ENCODE data around the gene ZC3HAV1.
A peak's percentile ranks its signal among the peaks of the same experiment; 100 is the strongest.

Gene ZC3HAV1

DNA sequence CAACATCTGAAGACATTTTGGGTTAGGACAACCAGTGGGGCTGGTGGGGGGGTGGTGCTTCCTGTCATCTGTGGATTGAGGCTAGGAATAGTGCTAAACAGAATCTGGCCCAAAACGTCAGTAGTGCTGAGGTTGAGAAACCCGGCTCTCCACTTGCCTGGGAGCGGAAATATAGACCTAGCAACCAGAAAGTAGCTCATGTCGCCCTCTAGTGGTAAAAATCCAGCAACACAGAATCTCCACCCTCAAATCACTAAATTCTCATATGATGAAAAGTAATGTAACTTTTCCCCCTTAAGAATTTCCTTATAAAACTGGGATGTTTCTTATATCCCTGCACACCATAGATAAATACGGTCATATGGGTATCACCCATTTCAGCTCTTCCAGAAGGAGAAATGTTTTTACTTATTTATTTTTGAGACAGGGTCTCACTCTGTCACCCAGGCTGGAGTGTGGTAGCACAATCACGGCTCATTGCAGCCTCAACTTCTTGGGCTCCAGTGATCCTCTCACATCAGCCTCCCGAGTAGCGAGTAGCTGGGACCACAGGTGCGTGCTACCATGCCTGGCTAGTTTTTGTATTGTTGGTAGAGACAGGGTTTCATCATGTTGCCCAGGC is 34.4 kb downstream of the ZC3HAV1 start:
- H3K9ac ChIP-seq (ENCODE audit: low read length): no peak overlapping the region; the same call in 1 of the 2 replicates

DNA sequence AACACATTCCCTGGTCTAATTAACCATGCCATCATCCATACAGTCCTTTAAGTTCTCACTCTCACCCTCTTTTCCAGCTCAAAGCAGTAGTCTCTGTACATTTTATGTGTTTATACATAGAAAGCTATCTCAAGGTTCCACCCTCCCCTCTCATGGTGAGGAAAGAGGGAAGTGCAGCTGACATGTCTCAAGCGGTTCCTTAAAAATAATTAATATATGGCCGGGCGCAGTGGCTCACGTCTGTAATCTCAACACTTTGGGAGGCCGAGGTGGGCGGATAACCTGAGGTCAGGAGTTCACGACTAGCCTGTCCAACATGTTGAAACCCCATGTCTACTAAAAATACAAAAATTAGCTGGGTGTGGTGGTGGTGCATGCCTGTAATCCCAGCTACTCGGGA is 36.7 kb downstream of the ZC3HAV1 start:
- Histone ChIP-seq H3K27me3 (ENCODE audit: insufficient read depth, low read length) (no peaks in the 10 kb centered on the region), H2AFZ (ENCODE audit: low read length) (no peak overlapping the region), H3K9ac (ENCODE audit: low read length) (no peak overlapping the region), H3K9me3 (ENCODE audit: low read length) (no peaks in the 10 kb centered on the region), H3K27ac (ENCODE audit: low read depth, low read length, poor library complexity, severe bottlenecking) (no peak overlapping the region), H3F3A (ENCODE audit: insufficient read depth, low read length) (no peaks in the 10 kb centered on the region), H3K9me2 (ENCODE audit: low read depth, low read length) (no peaks in the 10 kb centered on the region), H3K4me1 (ENCODE audit: insufficient read depth, low read length, severe bottlenecking) (peaks cover 4% of the 10 kb centered on the region), H4K20me1 (ENCODE audit: insufficient read depth, low read length) (no peaks in the 10 kb centered on the region), H3K79me2 (ENCODE audit: insufficient read depth, low read length) (no peaks in the 10 kb centered on the region), H3K4me2 (ENCODE audit: low read length) (no peak overlapping the region), H3K36me3 (ENCODE audit: insufficient read depth, low read length) (peaks cover 53% of the 10 kb centered on the region; the same call in 1 of the 2 replicates), H3K4me3 (ENCODE audit: low read depth, low read length, poor library complexity, severe bottlenecking) (no peak overlapping the region)
- TF ChIP-seq, protein P1, sequence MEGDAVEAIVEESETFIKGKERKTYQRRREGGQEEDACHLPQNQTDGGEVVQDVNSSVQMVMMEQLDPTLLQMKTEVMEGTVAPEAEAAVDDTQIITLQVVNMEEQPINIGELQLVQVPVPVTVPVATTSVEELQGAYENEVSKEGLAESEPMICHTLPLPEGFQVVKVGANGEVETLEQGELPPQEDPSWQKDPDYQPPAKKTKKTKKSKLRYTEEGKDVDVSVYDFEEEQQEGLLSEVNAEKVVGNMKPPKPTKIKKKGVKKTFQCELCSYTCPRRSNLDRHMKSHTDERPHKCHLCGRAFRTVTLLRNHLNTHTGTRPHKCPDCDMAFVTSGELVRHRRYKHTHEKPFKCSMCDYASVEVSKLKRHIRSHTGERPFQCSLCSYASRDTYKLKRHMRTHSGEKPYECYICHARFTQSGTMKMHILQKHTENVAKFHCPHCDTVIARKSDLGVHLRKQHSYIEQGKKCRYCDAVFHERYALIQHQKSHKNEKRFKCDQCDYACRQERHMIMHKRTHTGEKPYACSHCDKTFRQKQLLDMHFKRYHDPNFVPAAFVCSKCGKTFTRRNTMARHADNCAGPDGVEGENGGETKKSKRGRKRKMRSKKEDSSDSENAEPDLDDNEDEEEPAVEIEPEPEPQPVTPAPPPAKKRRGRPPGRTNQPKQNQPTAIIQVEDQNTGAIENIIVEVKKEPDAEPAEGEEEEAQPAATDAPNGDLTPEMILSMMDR (IDR thresholded peaks at IDR 0.05; ENCODE audit: low read length): no peak
- TF ChIP-seq EZH2 (IDR thresholded peaks at IDR 0.05; ENCODE audit: borderline replicate concordance, low read length): no peak

More for the DNA sequence above, 34.4 kb downstream of the ZC3HAV1 start:
- Histone ChIP-seq H3K4me1 (ENCODE audit: insufficient read depth, low read length, severe bottlenecking) (peaks cover 4% of the 10 kb centered on the region), H3F3A (ENCODE audit: insufficient read depth, low read length) (no peaks in the 10 kb centered on the region), H3K27me3 (ENCODE audit: insufficient read depth, low read length) (no peaks in the 10 kb centered on the region), H3K27ac (ENCODE audit: low read depth, low read length, poor library complexity, severe bottlenecking) (no peak overlapping the region), H3K9me2 (ENCODE audit: low read depth, low read length) (no peaks in the 10 kb centered on the region), H2AFZ (ENCODE audit: low read length) (no peak overlapping the region), H3K4me2 (ENCODE audit: low read length) (peak overlapping the region; percentile 22; the same call in 1 of the 2 replicates), H4K20me1 (ENCODE audit: insufficient read depth, low read length) (no peaks in the 10 kb centered on the region), H3K36me3 (ENCODE audit: insufficient read depth, low read length) (peaks cover 52% of the 10 kb centered on the region; the same call in 1 of the 2 replicates), H3K9me3 (ENCODE audit: low read length) (no peaks in the 10 kb centered on the region), H3K4me3 (ENCODE audit: low read depth, low read length, poor library complexity, severe bottlenecking) (no peak overlapping the region), H3K79me2 (ENCODE audit: insufficient read depth, low read length) (no peaks in the 10 kb centered on the region)
- TF ChIP-seq, protein P1 (IDR thresholded peaks at IDR 0.05; ENCODE audit: low read length): peak; percentile 88
- no peak for TF ChIP-seq EZH2 (IDR thresholded peaks at IDR 0.05; ENCODE audit: borderline replicate concordance, low read length)

DNA sequence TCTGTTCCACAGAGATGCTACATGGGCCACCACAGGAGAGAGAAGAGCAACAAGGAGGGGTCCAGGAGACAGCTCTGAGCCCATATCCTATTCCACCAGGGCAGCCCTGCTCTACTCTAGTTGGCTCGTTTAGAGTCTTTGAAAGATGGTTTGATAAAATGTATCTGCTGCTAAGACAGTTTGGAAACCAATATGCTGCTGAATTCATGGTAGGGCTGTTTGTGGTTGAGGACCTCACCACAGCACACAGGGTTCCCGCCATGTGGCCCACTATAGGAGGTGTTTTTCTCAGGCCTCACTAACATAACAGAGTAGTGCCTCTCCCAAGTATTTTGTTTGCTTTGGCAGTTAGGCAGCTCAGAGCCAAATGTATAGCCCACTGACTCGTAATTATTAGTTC is 37.8 kb downstream of the ZC3HAV1 start:
- H4K20me1 ChIP-seq (ENCODE audit: insufficient read depth, low read length): no peaks in the 10 kb centered on the region
- H3K9me3 ChIP-seq (ENCODE audit: low read length): no peaks in the 10 kb centered on the region
- no peaks in the 10 kb centered on the region for H3F3A ChIP-seq (ENCODE audit: insufficient read depth, low read length)
- H3K79me2 ChIP-seq (ENCODE audit: insufficient read depth, low read length): no peaks in the 10 kb centered on the region
- no peak overlapping the region for H3K4me3 ChIP-seq (ENCODE audit: low read depth, low read length, poor library complexity, severe bottlenecking)
- TF ChIP-seq EZH2 (IDR thresholded peaks at IDR 0.05; ENCODE audit: borderline replicate concordance, low read length): no peak
- no peaks in the 10 kb centered on the region for H3K27me3 ChIP-seq (ENCODE audit: insufficient read depth, low read length)
- peaks cover 46% of the 10 kb centered on the region; the same call in 1 of the 2 replicates for H3K36me3 ChIP-seq (ENCODE audit: insufficient read depth, low read length)
- no peak overlapping the region for H3K9ac ChIP-seq (ENCODE audit: low read length)
- H3K4me2 ChIP-seq (ENCODE audit: low read length): no peak overlapping the region
- no peak overlapping the region for H2AFZ ChIP-seq (ENCODE audit: low read length)
- peaks cover 4% of the 10 kb centered on the region for H3K4me1 ChIP-seq (ENCODE audit: insufficient read depth, low read length, severe bottlenecking)
- no peak overlapping the region for H3K27ac ChIP-seq (ENCODE audit: low read depth, low read length, poor library complexity, severe bottlenecking)
- H3K9me2 ChIP-seq (ENCODE audit: low read depth, low read length): no peaks in the 10 kb centered on the region

Data from OCI-LY1 (cell line).